GM18867 (cell line): Measurements from ENCODE around the gene PRDM16.

Source experiments
- ATAC-seq: cut with Tn5 transposase; IDR thresholded peaks from one replicate; pipeline ENCODE4 v1.9.1; 2021; ENCODE audit warnings: mild to moderate bottlenecking, moderate library complexity; ENCODE audit not compliant: unreplicated experiment

The PRDM16 gene

GRCh38 chr1:3032371-3033039, 36.5 kb upstream of the PRDM16 start:
- ATAC-seq = no peak

DNA sequence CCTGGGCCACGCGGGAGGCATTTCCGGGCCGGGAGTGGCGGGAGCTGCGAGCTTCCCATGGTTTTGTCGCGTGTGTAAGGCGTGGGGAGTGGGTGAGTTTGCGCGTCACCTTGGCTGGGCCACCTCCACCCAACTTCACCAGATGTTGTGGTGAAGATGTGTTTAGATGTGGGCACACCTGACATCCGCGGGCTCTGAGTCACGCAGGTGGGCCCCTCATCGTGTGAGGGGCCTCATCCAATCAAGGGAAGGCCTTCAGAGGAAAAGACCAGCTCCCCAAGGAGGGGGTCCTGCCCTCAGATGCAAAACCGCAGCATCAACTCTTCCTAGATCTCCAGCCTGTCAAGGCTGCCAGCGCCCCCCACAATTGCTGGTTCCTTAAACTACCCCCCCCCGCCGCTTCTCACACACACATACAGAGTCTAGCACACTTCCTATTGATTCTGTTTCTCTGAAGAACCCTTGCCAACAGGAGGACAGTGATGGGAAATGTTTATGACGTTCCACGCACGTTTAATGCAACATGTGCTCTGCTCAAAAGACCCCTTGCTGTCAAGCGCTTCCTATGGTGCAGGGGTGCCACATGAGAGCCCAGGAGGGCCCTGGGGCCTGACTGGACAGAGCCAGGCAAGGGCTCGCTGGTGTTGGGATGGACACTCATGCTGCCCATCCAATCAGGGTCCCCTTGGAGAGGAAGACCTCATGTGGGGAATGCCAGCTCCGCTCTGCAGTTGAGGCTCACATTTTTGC, 35.8 kb upstream of the PRDM16 start:
- ATAC-seq = no peak

- no peak for ATAC-seq
Measured at GRCh38 chr1:3033790-3034090, 35.3 kb upstream of the PRDM16 start.

GRCh38 chr1:3034162-3034561, 34.8 kb upstream of the PRDM16 start:
- ATAC-seq = no peak

DNA sequence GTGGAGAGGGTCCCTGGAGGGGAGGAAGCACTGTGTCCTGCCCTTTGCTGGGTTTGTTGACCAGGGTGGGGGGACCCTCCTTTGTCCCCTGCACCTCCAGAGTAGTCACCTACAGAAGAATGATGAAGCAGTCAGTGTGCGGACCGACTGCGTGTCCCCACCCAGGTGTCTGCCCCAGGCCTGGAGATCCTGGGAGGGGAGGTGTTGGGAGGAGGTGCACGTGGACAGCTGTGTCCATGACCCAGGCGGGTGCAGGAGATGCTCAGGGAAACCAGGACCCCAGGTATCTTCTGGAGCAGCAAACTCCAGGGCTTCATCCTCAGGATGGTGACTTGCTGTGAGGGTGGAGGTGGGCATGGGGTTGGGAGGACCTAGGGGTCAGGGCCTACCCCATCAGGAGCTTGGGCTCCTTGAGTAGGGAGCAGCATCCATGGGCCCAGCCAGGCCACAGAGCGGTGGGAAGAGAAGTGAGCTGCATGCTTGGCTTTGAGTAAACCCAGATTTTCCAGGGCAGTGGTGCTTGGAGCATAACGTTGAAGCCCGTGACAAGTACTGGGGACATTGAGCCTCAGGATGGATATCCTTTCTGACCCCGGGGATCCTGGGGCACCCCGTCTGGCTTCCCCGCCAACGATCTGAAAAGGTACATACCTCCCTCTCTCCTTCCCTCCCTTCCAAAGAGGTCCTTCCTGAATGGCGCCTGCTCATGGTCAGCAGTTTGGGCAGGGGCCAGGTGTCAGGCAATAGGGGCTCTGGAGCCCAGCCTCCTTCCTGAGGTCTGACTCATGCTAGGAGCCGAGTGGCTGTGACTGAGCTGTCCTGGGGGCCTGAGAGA, 34.1 kb upstream of the PRDM16 start:
- ATAC-seq = no peak

DNA sequence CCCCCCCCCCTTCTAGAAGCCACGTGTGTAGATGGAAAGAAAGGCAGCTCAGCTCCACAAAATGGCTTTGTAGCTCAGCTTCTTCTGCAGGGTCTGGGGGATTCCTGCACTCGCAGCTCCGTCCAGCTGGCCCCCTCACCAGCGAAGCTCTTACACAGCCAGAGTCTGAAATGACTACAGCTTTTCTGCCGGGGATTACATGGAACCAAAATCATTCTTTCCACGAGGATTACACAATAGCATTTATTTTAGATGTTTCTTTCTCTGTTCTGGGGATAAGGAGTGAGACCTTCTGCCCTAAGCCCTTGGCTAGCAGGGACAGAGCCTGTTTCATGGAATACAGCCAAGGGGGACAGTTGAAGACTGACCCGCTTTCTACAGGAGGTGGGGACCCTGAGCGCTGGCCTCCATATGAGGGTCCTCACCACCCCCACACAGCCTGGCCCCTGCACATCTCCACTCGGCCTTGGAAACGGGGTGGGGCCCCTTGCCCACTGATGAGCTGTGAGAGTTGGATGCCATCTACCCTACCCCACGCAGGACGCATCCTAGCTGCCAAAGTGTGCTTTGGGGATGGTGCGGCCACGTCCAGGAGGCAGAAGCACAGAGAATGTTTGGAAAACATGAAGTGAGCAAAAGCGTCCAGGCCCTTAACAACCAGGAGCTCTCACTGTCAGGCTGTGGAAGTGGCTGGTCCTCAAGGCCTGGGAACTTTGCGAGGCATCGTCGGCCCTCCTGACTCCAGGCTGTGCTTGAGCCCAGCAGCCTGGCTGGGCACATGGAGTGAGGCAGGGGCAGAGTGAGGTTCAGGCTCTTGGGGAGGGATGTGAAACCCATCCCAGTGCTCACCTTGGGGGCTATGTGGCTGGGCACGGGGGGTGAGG, 33.2 kb upstream of the PRDM16 start:
- no peak for ATAC-seq

DNA sequence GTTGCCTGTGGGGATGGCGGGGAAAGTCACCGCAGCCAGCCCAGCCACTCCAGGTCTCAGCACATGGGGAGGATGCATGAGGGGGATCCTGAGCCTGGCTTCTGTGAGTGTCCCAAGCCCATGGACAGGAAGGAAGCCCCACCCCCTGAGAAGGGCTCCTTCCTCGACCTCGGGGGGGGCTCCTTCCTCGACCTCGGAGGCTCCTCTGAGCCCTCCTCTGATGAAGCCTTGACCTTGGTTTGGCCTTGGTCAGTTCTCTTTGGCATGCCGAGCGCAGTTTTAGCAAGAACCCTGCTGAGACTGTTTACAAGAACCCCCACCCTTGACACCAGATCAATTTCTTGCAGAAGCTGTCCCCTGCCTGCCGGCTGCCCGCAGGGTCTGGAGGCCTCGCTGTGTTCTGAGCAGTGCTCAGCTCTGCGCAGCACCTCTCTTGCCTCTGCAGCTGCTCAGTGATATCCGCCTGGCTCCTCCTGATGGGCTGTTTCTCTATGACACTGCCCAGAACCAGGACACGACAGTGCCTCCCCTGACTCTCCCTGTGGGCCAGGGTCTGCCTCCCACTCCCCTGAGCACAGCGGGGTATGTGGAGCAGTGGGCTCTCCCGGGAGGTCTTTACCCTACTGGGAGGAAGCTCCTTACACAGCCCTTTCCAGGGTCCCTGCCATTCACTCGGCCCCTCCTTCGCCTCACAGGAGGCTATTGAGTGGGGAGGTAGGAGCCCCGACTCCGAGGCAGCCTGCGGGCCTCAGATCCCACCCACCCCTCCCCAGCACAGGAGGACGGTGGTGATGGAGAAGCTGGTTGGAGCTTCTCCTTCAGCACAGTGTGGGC, 32.3 kb upstream of the PRDM16 start:
- ATAC-seq = no peak

DNA sequence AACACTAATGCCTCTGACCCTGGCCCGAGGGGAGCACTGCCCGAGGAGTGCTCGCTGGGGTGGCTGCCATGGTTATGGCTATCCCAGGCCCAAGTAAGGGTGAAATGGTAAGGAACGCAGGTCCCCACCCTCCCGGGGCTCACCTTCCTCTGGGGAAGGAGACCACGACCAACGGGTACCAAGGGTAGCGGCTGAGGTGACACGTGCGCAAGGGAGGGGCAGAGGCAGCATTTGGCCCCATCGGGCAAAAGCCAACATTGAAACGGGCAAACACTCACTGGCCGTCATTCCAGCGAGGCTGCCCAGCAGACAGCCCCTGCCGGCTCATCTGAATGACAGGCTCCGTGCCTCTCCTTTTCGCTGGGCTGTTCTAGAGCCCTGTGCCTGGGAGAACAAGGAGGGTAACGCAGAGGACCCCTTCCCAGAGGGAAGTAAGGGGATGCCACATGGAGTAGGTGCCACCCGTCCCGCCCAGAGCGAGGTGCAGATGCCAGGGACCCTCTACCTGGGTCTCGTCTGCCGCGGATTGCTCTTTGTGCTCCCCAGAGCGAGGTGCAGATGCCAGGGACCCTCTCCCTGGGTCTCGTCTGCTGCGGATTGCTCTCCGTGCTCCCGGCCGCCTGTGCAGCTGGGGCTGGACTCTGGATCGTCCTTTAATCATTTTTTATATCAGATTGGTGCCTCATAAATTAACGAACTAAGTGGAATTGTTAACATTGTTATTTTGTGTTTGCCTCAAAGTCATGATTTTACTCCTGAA, 31.5 kb upstream of the PRDM16 start:
- no peak for ATAC-seq

- ATAC-seq = no peak
Measured at GRCh38 chr1:3038113-3038551, 30.9 kb upstream of the PRDM16 start.

DNA sequence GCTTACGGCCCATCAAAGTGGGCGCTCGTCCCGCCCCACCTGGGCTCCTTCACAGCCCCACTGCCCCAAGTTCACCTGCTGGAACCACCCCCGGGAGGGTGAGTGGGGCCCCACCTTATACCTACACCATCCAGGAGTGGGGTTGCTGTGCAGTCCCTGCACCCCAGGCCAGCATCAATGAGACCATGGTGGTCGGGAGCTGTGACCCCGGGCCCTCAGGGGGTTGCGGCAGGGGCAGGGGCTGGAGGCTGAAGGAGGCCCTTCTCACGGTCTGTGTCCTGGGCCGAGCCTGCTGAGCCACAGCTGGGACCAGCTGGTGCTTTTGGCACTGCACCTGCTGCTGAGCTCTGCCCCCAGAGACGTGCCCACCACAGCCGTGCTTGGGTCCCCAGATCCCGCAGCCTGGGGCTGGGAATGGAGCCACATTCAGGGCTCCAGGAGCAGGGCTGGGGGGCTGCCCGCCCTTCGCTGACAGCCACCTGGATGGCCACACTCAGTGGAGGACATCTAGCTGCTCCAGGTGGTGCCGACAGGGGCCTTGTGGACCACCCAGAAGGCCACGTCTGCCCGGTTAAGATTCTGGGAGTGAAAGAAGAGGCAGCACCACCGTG, 30.3 kb upstream of the PRDM16 start:
- ATAC-seq = no peak

- ATAC-seq = no peak
Measured at GRCh38 chr1:3040004-3040403, 29.0 kb upstream of the PRDM16 start.

- no peak for ATAC-seq
Measured at GRCh38 chr1:3042481-3042880, 26.5 kb upstream of the PRDM16 start.

- ATAC-seq = no peak
Measured at GRCh38 chr1:3049164-3049563, 19.8 kb upstream of the PRDM16 start.

DNA sequence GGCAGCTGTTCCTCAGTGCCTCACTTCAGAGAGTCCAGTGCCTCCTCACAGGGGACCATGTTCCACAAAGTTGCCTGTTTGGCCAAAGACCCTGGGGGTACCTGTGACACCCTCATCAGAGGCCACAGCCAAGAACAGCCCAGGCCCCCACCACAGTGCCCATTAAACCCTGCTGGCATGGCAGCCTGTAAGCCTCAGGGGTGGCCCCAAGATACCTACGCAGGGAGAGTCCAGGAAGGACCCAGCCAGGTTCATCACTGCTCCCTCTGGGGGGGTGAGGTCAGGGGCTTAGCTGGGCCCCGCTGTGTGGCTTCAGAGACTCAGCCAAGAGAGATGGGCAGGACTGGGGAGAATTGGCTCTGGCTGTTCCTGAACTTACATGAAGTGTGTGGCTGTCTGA, 19.1 kb upstream of the PRDM16 start:
- no peak for ATAC-seq

- no peak for ATAC-seq
Measured at GRCh38 chr1:3050603-3051002, 18.4 kb upstream of the PRDM16 start.

- no peak for ATAC-seq
Measured at GRCh38 chr1:3051270-3052268, 17.4 kb upstream of the PRDM16 start.

DNA sequence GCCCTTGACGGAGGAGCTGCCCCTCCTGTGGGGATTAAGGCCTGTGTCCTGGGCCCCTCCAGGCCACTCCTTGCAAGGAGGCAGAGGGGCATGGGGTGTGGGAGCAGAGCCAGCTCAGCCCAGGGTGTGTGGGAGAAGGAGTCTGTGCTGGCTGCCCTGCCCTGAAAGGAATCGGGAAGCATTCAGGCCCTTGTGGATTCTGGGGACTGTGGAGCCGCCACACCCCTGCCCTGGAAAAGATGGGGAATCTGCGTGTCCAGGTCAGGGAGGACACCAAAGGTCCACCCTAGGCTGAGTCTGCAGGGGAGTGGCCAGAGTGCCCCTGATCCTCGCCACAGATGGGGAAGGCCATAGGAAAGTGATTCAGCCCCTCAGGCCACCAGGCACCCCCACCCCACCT, 16.5 kb upstream of the PRDM16 start:
- no peak for ATAC-seq
